DND-41 (cell line): Measurements from ENCODE around the gene ACAT2.
"Not testable (repeated sequence)": the region's sequence is repeated elsewhere in the genome, so short reads cannot be mapped to it uniquely, and the experiment has no call there.

Experiments used
- ATAC-seq: fragments of 200-7000 bp; cut with Tn5 transposase; 3 replicates; pipeline ENCODE4 v1.9.1; 2021; ENCODE audit warnings: low read depth; ENCODE audit not compliant: insufficient read depth
- DNase-seq: peaks from one replicate; pipeline ENCODE4 v3.0.0-alpha.2; 2020
- H2AFZ ChIP-seq: 2 replicates; pipeline ENCODE4 v1.6.0; 2012; ENCODE audit warnings: low read depth, low read length
- H3K27ac ChIP-seq: 2 replicates; pipeline ENCODE4 v1.5.1; 2012; ENCODE audit warnings: low read length, inconsistent platforms
- H3K27me3 ChIP-seq: fragments of 200-600 bp; sonication (generic); 2 replicates; pipeline ENCODE4 v1.6.0; 2012; ENCODE audit warnings: low read length, mild to moderate bottlenecking, inconsistent platforms; ENCODE audit not compliant: insufficient read depth, poor library complexity
- H3K36me3 ChIP-seq: 2 replicates; pipeline ENCODE4 v1.5.1; 2012; ENCODE audit warnings: low read length, inconsistent platforms; ENCODE audit not compliant: insufficient read depth
- H3K4me1 ChIP-seq: 2 replicates; pipeline ENCODE4 v1.5.1; 2012; ENCODE audit warnings: mild to moderate bottlenecking, low read length; ENCODE audit not compliant: insufficient read depth
- H3K4me2 ChIP-seq: 2 replicates; pipeline ENCODE4 v1.6.0; 2012; ENCODE audit warnings: mild to moderate bottlenecking, moderate library complexity, low read length, inconsistent platforms; ENCODE audit not compliant: insufficient read depth
- H3K4me3 ChIP-seq, 2 experiments: fragments of 200-600 bp in 1 of 2; shearing (Covaris generic) in 1 of 2; 2 replicates each; pipeline ENCODE4 v1.5.1; 2012 to 2016; ENCODE audit warnings: inconsistent platforms in 2 of 2, low read length in 2 of 2, mild to moderate bottlenecking in 2 of 2, low read depth in 1 of 2, moderate library complexity in 1 of 2
- H3K79me2 ChIP-seq: 2 replicates; pipeline ENCODE4 v1.6.0; 2012; ENCODE audit warnings: low read length, inconsistent platforms; ENCODE audit not compliant: insufficient read depth
- H3K9ac ChIP-seq: 2 replicates; pipeline ENCODE4 v1.6.0; 2012; ENCODE audit warnings: low read depth, mild to moderate bottlenecking, inconsistent platforms, low read length, moderate library complexity
- H3K9me3 ChIP-seq: 2 replicates; pipeline ENCODE4 v1.5.1; 2012; ENCODE audit warnings: low read length, moderate library complexity, mild to moderate bottlenecking, inconsistent platforms; ENCODE audit not compliant: insufficient read depth, severe bottlenecking
- H4K20me1 ChIP-seq: 2 replicates; pipeline ENCODE4 v1.6.0; 2012; ENCODE audit warnings: low read length; ENCODE audit not compliant: insufficient read depth
- CTCF ChIP-seq: IDR thresholded peaks from 2 replicates; pipeline ENCODE4 v1.5.1; 2012; ENCODE audit warnings: borderline replicate concordance, low read length, moderate library complexity, mild to moderate bottlenecking; ENCODE audit not compliant: poor library complexity, severe bottlenecking; ENCODE audit errors: extremely low read depth
- EZH2 ChIP-seq: IDR thresholded peaks from 3 replicates; pipeline ENCODE4 v1.6.1; 2012; ENCODE audit warnings: borderline replicate concordance, low read depth, mild to moderate bottlenecking, moderate library complexity, low read length, inconsistent platforms; ENCODE audit not compliant: severe bottlenecking

ACAT2 gene

GRCh38 chr6:159790956-159791598 lies 29.2 kb downstream of the ACAT2 start:
- ATAC-seq, result no peak
- Histone ChIP-seq H3K4me2 (peak overlapping the region; percentile 97), H3K36me3 (peaks cover 80% of the 10 kb centered on the region), H2AFZ (peak overlapping the region; percentile 85), H3K9ac (peak overlapping the region; percentile 94), H3K9me3 (no peaks in the 10 kb centered on the region), H3K27ac (peak overlapping the region; percentile 88), H3K4me3 (peak overlapping the region; percentile 94 to 97), H3K4me1 (peaks cover 52% of the 10 kb centered on the region), H3K79me2 (peaks cover 86% of the 10 kb centered on the region), H4K20me1 (peaks cover 41% of the 10 kb centered on the region), H3K27me3 (no peaks in the 10 kb centered on the region)
- DNase-seq, result no peak
- TF ChIP-seq EZH2, result no peak
- no peak for TF ChIP-seq CTCF

DNA sequence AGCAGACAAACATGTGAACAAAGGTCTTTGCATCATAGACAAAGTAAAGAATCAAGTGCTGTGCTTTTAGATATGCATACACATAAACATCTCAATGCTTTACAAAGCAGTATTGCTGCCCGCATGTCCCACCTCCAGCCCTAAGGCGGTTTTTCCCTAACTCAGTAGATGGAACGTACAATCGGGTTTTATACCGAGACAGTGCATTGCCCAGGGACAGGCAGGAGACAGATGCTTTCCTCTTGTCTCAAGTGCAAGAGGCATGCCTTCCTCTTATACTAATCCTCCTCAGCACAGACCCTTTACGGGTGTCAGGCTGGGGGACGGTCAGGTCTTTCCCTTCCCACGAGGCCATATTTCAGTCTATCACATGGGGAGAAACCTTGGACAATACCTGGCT lies 33.1 kb downstream of the ACAT2 start:
- not testable (repeated sequence) for ATAC-seq, H3K27me3 ChIP-seq, H3K4me2 ChIP-seq, H3K9ac ChIP-seq, DNase-seq, H3K4me3 ChIP-seq, H3K27ac ChIP-seq, H3K9me3 ChIP-seq, H2AFZ ChIP-seq
- peaks cover 29% of the 10 kb centered on the region for H3K4me1 ChIP-seq
- H4K20me1 ChIP-seq, result peaks cover 23% of the 10 kb centered on the region; the same call in 1 of the 2 replicates
- peaks cover 54% of the 10 kb centered on the region for H3K79me2 ChIP-seq
- H3K36me3 ChIP-seq, result peaks cover 85% of the 10 kb centered on the region

DNA sequence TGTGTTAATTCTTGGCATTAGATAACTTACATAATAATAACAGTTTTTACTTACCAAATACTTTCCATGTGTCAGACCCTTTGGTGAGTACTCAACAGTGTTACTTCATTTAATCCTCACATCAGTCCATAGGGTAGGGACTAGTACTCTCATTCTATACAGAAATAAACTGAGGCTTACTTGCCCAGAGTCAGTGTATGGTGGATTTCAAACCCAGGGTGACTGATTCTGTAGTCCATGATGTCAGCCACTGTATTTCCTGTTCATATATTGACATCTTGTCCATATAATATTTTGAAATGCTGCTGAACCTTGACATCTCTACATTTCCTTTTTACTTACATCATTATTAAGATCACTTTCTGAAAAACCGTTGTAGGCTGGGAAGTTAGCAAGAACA lies 35.7 kb downstream of the ACAT2 start:
- TF ChIP-seq EZH2 (no peak), CTCF (no peak)
- no peak overlapping the region for H3K4me2 ChIP-seq
- H3K9ac ChIP-seq, result no peak overlapping the region
- H3K4me1 ChIP-seq, result peaks cover 9% of the 10 kb centered on the region
- H3K79me2 ChIP-seq, result peaks cover 29% of the 10 kb centered on the region
- H3K4me3 ChIP-seq, result no peak overlapping the region
- no peaks in the 10 kb centered on the region for H3K9me3 ChIP-seq
- peaks cover 64% of the 10 kb centered on the region for H3K36me3 ChIP-seq
- no peak overlapping the region for H3K27ac ChIP-seq
- ATAC-seq (no peak), DNase-seq (no peak)
- no peaks in the 10 kb centered on the region for H3K27me3 ChIP-seq
- H2AFZ ChIP-seq, result no peak overlapping the region
- H4K20me1 ChIP-seq, result peaks cover 13% of the 10 kb centered on the region; the same call in 1 of the 2 replicates

GRCh38 chr6:159800141-159800865 lies 38.5 kb downstream of the ACAT2 start, which contains the start of gene PNLDC1:
Gene PNLDC1 (plus strand): TSS chr6:159800276. CDS start chr6:159800308, 32 bp downstream.
- Histone ChIP-seq H3K27me3 (no peaks in the 10 kb centered on the region), H3K36me3 (peaks cover 43% of the 10 kb centered on the region), H2AFZ (no peak within 1 kb of the TSS), H3K27ac (no peak within 1 kb of the TSS), H3K4me3 (no peak within 1 kb of the TSS), H3K4me2 (no peak within 1 kb of the TSS), H3K9ac (no peak within 1 kb of the TSS), H4K20me1 (peaks cover 11% of the 10 kb centered on the region; the same call in 1 of the 2 replicates), H3K79me2 (peaks cover 8% of the 10 kb centered on the region), H3K4me1 (no peaks in the 10 kb centered on the region), H3K9me3 (no peaks in the 10 kb centered on the region)
- DNase-seq (no peak), ATAC-seq (peak; percentile 22; the same call in 2 of the 3 replicates)
- no peak for TF ChIP-seq EZH2
- TF ChIP-seq CTCF, result no peak
